ENCODE measurements around the gene AASDHPPT. TPM values are rescaled to one million over a fixed set of nuclear protein-coding genes. Genes with fewer than 3 reads are reported as not detected.

Gene AASDHPPT
- total RNA-seq, 1 experiment from 2014 or later, result 47.1 TPM

DNA sequence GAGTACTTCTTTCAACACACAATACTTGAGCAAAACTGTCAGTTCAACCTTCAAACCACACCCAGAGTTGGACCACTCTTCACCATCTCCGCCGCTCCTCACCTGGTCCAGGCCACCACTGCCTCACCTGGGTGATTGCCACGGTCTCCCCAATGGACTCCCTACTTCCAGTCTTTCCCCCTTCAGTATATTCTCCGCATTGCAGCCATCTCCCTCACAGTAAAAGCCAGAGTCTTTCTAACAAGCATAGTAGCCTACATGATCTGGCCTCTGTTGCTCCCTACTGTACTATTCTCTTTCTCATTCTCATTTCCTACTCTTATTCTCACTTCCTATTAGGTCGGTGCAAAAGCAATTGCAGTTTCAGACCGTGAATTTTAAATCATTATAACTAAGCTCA lies 28.5 kb downstream of the AASDHPPT start:
- H2BK120ac ChIP-seq (ENCODE audit: low read depth, low read length, poor library complexity, severe bottlenecking), result no peak overlapping the region
- no peak overlapping the region for H3K14ac ChIP-seq (ENCODE audit: insufficient read depth, low read length)
- H2AK5ac ChIP-seq (ENCODE audit: insufficient read length, low read length), result no peak overlapping the region
- no CpG with 5 or more reads among the region's 6 CpGs for whole genome bisulfite sequencing (ENCODE audit: extremely low coverage, insufficient read length, low lambda C conversion rate)
- no peak overlapping the region for H4K5ac ChIP-seq (ENCODE audit: insufficient read length, low read depth, low read length)
- H3K36me3 Mint-ChIP-seq (ENCODE audit: insufficient read depth in 1 of 3, low read depth in 3 of 3), result no peaks in the 10 kb centered on the region; a peak in 1 of 7 replicates
- H3K9me3 Mint-ChIP-seq, result no peaks in the 10 kb centered on the region; a peak in 2 of 5 replicates
- H2AFZ ChIP-seq (ENCODE audit: low read length), result no peak overlapping the region
- no peak overlapping the region for H2BK12ac ChIP-seq (ENCODE audit: insufficient read length, low read depth, low read length)
- no peaks in the 10 kb centered on the region for H3K79me1 ChIP-seq (ENCODE audit: insufficient read depth, low read depth, low read length, poor library complexity, severe bottlenecking)
- no peak overlapping the region for H3K27ac ChIP-seq (ENCODE audit: insufficient read length, low read depth, low read length)
- H3K4me1 ChIP-seq (ENCODE audit: insufficient read depth, low read length), result peaks cover 6% of the 10 kb centered on the region; the same call in 1 of the 2 replicates
- H3K56ac ChIP-seq (ENCODE audit: insufficient read length, low read depth, low read length), result no peak overlapping the region
- H3K18ac ChIP-seq (ENCODE audit: insufficient read length, low read depth, low read length), result no peak overlapping the region
- no peak for DNase-seq
- H3K23ac ChIP-seq (ENCODE audit: insufficient read length, low read depth, low read length), result no peak overlapping the region
- H3K4me3 Mint-ChIP-seq, result no peak overlapping the region
- no peak overlapping the region for H4K8ac ChIP-seq (replicated peaks; ENCODE audit: insufficient read length, low read depth, low read length)
- peaks cover 6 to 7% of the 10 kb centered on the region in 2 experiments for H3K4me1 Mint-ChIP-seq
- no peaks in the 10 kb centered on the region for H3K23me2 ChIP-seq (ENCODE audit: insufficient read length, low read depth, low read length, poor library complexity, severe bottlenecking)
- no peak overlapping the region for H3K4ac ChIP-seq (ENCODE audit: low read depth, low read length)
- no peaks in the 10 kb centered on the region for H3K27me3 Mint-ChIP-seq (ENCODE audit: low read depth)
- no peaks in the 10 kb centered on the region for H3K27me3 ChIP-seq (ENCODE audit: insufficient read depth, low read length)
- H4K20me1 ChIP-seq (ENCODE audit: control insufficient read depth, insufficient read depth, insufficient read length), result no peaks in the 10 kb centered on the region
- H3K4me2 ChIP-seq (ENCODE audit: insufficient read depth, insufficient read length, low read length), result no peak overlapping the region
- H3K27ac Mint-ChIP-seq, result no peak overlapping the region
- no peak overlapping the region for H2BK15ac ChIP-seq (ENCODE audit: low read depth, low read length)
- no peak overlapping the region for H2BK20ac ChIP-seq (ENCODE audit: low read depth, low read length, poor library complexity, severe bottlenecking)
- TF ChIP-seq, protein P1, sequence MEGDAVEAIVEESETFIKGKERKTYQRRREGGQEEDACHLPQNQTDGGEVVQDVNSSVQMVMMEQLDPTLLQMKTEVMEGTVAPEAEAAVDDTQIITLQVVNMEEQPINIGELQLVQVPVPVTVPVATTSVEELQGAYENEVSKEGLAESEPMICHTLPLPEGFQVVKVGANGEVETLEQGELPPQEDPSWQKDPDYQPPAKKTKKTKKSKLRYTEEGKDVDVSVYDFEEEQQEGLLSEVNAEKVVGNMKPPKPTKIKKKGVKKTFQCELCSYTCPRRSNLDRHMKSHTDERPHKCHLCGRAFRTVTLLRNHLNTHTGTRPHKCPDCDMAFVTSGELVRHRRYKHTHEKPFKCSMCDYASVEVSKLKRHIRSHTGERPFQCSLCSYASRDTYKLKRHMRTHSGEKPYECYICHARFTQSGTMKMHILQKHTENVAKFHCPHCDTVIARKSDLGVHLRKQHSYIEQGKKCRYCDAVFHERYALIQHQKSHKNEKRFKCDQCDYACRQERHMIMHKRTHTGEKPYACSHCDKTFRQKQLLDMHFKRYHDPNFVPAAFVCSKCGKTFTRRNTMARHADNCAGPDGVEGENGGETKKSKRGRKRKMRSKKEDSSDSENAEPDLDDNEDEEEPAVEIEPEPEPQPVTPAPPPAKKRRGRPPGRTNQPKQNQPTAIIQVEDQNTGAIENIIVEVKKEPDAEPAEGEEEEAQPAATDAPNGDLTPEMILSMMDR (conservative IDR thresholded peaks at IDR 0.05), result no peak; the same call in 2 of the 3 replicates
- no peak overlapping the region for H4K91ac ChIP-seq (ENCODE audit: insufficient read length, low read depth, low read length)
- no peaks in the 10 kb centered on the region for H3K9me3 ChIP-seq (ENCODE audit: control insufficient read depth, low read depth, low read length)
- H2BK5ac ChIP-seq (ENCODE audit: insufficient read length, low read length), result no peak overlapping the region
- H3T11ph ChIP-seq (ENCODE audit: low read length), result no peak overlapping the region
- H3K9ac ChIP-seq (ENCODE audit: extremely low read depth, insufficient read length, low read length), result no peak overlapping the region
- H3K79me2 ChIP-seq (ENCODE audit: insufficient read depth, low read length), result no peaks in the 10 kb centered on the region
